Lung (tissue), 12 donors: ENCODE results near the gene EFCAB12. TPM values are rescaled to one million over a fixed set of nuclear protein-coding genes. Genes with fewer than 3 reads are reported as not detected.
A peak's percentile ranks its signal among the peaks of the same experiment; 100 is the strongest.

ENCODE experiments used
- ATAC-seq: fragments of 200-7000 bp; cut with Tn5 transposase; one replicate; pipeline ENCODE4 v1.9.1; 2020; ENCODE audit warnings: moderate number of reproducible peaks; ENCODE audit not compliant: insufficient read depth, low FRiP score
- DNase-seq, 3 donors: peaks; one replicate each; pipeline ENCODE4 v3.0.0-alpha.2; 2013 to 2017
- H3K27ac ChIP-seq, 2 donors: one replicate each; pipeline ENCODE4 v1.5.1; 2013; ENCODE audit warnings: mild to moderate bottlenecking in 2 of 2, moderate library complexity in 2 of 2, control low read depth in 1 of 2, inconsistent platforms in 1 of 2, low read depth in 1 of 2, low read length in 1 of 2
- H3K27me3 ChIP-seq, 3 donors: one replicate each; pipeline ENCODE4 v1.5.1; 2013; ENCODE audit warnings: low read length in 2 of 3; ENCODE audit not compliant: control insufficient read depth in 3 of 3, insufficient read depth in 3 of 3
- H3K36me3 ChIP-seq, 4 donors: one replicate each; pipeline ENCODE4 v1.5.1; 2013; ENCODE audit warnings: low read length in 4 of 4, mild to moderate bottlenecking in 1 of 4, moderate library complexity in 1 of 4; ENCODE audit not compliant: control insufficient read depth in 4 of 4, insufficient read depth in 4 of 4
- H3K4me1 ChIP-seq, 5 donors: one replicate each; pipeline ENCODE4 v1.5.1; 2013; ENCODE audit warnings: low read length in 5 of 5, mild to moderate bottlenecking in 2 of 5, moderate library complexity in 1 of 5; ENCODE audit not compliant: control insufficient read depth in 5 of 5, insufficient read depth in 5 of 5
- H3K4me3 ChIP-seq: one replicate; pipeline ENCODE4 v1.5.1; 2013; ENCODE audit warnings: mild to moderate bottlenecking, control low read depth, moderate library complexity
- H3K9ac ChIP-seq, 2 donors: one replicate each; pipeline ENCODE4 v1.5.1; 2013; ENCODE audit warnings: low read length in 2 of 2, control low read depth in 1 of 2; ENCODE audit not compliant: insufficient read depth in 1 of 2
- H3K9me3 ChIP-seq, 4 donors: one replicate each; pipeline ENCODE4 v1.5.1; 2013; ENCODE audit warnings: low read length in 3 of 4, mild to moderate bottlenecking in 1 of 4, moderate library complexity in 1 of 4; ENCODE audit not compliant: control insufficient read depth in 4 of 4, insufficient read depth in 3 of 4
- CTCF ChIP-seq: IDR thresholded peaks from 2 replicates; pipeline ENCODE4 v1.5.1; 2012; ENCODE audit warnings: mild to moderate bottlenecking; ENCODE audit errors: control extremely low read depth, extremely low read depth
- WGBS, 2 donors: extraction: QIAGEN DNeasy Blood & Tissue Kit; methylation state at CpG; one replicate each; pipeline ENCODE4 v1.1.7; 2013; 5-methylcytosine and 5-hydroxymethylcytosine counted together
- polyA plus RNA-seq, 2 donors: library from polyadenylated mRNA; stranded (reverse); fragments of 200-250 nt; gene quantifications; one replicate each; pipeline ENCODE4 v1.2.1, GENCODE V29; 2013
- total RNA-seq, 2 donors: library from RNA; depleted of rRNA in 1 of 2; stranded (reverse); fragments of >200 nt in 1 of 2; gene quantifications; one replicate each; pipeline ENCODE4 v1.2.1, GENCODE V29; 2014 to 2021
- donor health status: control.
- donor health status: control.
- donor health status: Bipolar disorder and iron deficiency.
- donor health status: healthy.
- donor health status: DM: yes; HTN: yes; CAD: no.

The EFCAB12 gene
- total and polyA plus RNA-seq, 4 donors: 2.6 to 8.8 (median 3.3) TPM

- Histone ChIP-seq H3K9ac (no peak overlapping the region), H3K4me3 (no peak overlapping the region), H3K27ac (no peak overlapping the region), H3K36me3 (peaks cover 11 to 25% (median 17%) of the 10 kb centered on the region in 4 donors), H3K27me3 (no peaks in the 10 kb centered on the region), H3K4me1 (peaks cover 0 to 12% (median 5%) of the 10 kb centered on the region in 5 donors), H3K9me3 (no peaks in the 10 kb centered on the region)
- no peak for ATAC-seq
- no peak for DNase-seq
- TF ChIP-seq CTCF: no peak
- WGBS, 2 donors: 85 to 93% methylated on average over 3 of the region's 3 CpGs
Measured at GRCh38 chr3:129429080-129429451, 630 bp upstream of the EFCAB12 start.

- Histone ChIP-seq H3K4me1 (peaks cover 0 to 12% (median 5%) of the 10 kb centered on the region in 5 donors), H3K27ac (no peak overlapping the region), H3K4me3 (no peak overlapping the region), H3K9ac (no peak overlapping the region), H3K36me3 (peaks cover 4 to 16% (median 13%) of the 10 kb centered on the region in 4 donors), H3K27me3 (no peaks in the 10 kb centered on the region), H3K9me3 (no peaks in the 10 kb centered on the region)
- TF ChIP-seq CTCF: no peak
- DNase-seq (peak; percentile 17 to 27 (median 26)), ATAC-seq (no peak)
- 12 to 14% methylated on average over 8 of the region's 8 CpGs for WGBS, 2 donors
Measured at GRCh38 chr3:129428007-129428375, 445 bp downstream of the EFCAB12 start.

- no peaks in the 10 kb centered on the region for H3K27me3 ChIP-seq
- ATAC-seq (no peak), DNase-seq (no peak)
- 90 to 93% methylated on average over 2 of the region's 2 CpGs for WGBS, 2 donors
- H3K27ac ChIP-seq: no peak overlapping the region
- H3K9me3 ChIP-seq: no peaks in the 10 kb centered on the region
- no peak overlapping the region for H3K9ac ChIP-seq
- no peak for TF ChIP-seq CTCF
- no peak overlapping the region for H3K4me3 ChIP-seq
- H3K36me3 ChIP-seq: peaks cover 0 to 3% (median 1%) of the 10 kb centered on the region in 4 donors
- H3K4me1 ChIP-seq: peaks cover 0 to 12% (median 5%) of the 10 kb centered on the region in 5 donors
Measured at GRCh38 chr3:129425619-129426018, 2.8 kb downstream of the EFCAB12 start.

GRCh38 chr3:129425213-129425612, 3.2 kb downstream of the EFCAB12 start:
- Histone ChIP-seq H3K27ac (no peak overlapping the region), H3K4me1 (peaks cover 0 to 12% (median 5%) of the 10 kb centered on the region in 5 donors), H3K27me3 (no peaks in the 10 kb centered on the region), H3K4me3 (no peak overlapping the region), H3K9me3 (no peaks in the 10 kb centered on the region), H3K9ac (no peak overlapping the region), H3K36me3 (peaks cover 0 to 3% (median 0%) of the 10 kb centered on the region in 4 donors)
- DNase-seq (no peak), ATAC-seq (no peak)
- no peak for TF ChIP-seq CTCF
- WGBS, 2 donors: 87 to 89% methylated on average over 3 of the region's 3 CpGs
